Neural cell (in vitro differentiated cells): Measurements from ENCODE around the gene NADK. TPM values are rescaled to one million over a fixed set of nuclear protein-coding genes. Genes with fewer than 3 reads are reported as not detected.
"Not testable (repeated sequence)": the region's sequence is repeated elsewhere in the genome, so short reads cannot be mapped to it uniquely, and the experiment has no call there.

Source experiments
- H2AFZ ChIP-seq: fragments of 200-600, 300-800 bp; sonication (generic), shearing (Covaris generic); 2 replicates; pipeline ENCODE4 v1.6.0; 2014; ENCODE audit warnings: low read depth, mild to moderate bottlenecking, antibody characterized with exemption, low read length, moderate library complexity
- H3F3A ChIP-seq: fragments of 200-600 bp; shearing (Covaris generic); 2 replicates; pipeline ENCODE4 v1.6.1; 2016; ENCODE audit warnings: mild to moderate bottlenecking, moderate library complexity, mixed read lengths, antibody characterized with exemption, low read length; ENCODE audit not compliant: insufficient read depth, poor library complexity, severe bottlenecking
- H3K27ac ChIP-seq: fragments of 200-600, 300-800 bp; sonication (generic), shearing (Covaris generic); 2 replicates; pipeline ENCODE4 v1.5.1; 2014; ENCODE audit warnings: mild to moderate bottlenecking, low read length, moderate library complexity
- H3K27me3 ChIP-seq: fragments of 300-800, 200-600 bp; sonication (generic), shearing (Covaris generic); 2 replicates; pipeline ENCODE4 v1.6.0; 2014; ENCODE audit warnings: mild to moderate bottlenecking, low read depth, low read length, moderate library complexity; ENCODE audit not compliant: insufficient read depth
- H3K36me3 ChIP-seq: fragments of 300-800, 200-600 bp; sonication (generic), shearing (Covaris generic); 2 replicates; pipeline ENCODE4 v1.5.1; 2014; ENCODE audit warnings: mild to moderate bottlenecking, antibody characterized with exemption, low read length, moderate library complexity; ENCODE audit not compliant: insufficient read depth
- H3K4me2 ChIP-seq: fragments of 300-800, 200-600 bp; sonication (generic), shearing (Covaris generic); 2 replicates; pipeline ENCODE4 v1.6.0; 2014; ENCODE audit warnings: mild to moderate bottlenecking, low read length
- H3K4me3 ChIP-seq: fragments of 300-800, 200-600 bp; sonication (generic), shearing (Covaris generic); 2 replicates; pipeline ENCODE4 v1.5.1; 2014; ENCODE audit warnings: mild to moderate bottlenecking, low read length, moderate library complexity
- H3K79me2 ChIP-seq: fragments of 200-600 bp; shearing (Covaris generic); replicated peaks from 2 replicates; pipeline ENCODE4 v1.6.0; 2014; ENCODE audit warnings: mild to moderate bottlenecking, low read length, moderate library complexity; ENCODE audit not compliant: insufficient read depth
- H3K9ac ChIP-seq: fragments of 300-800, 200-600 bp; sonication (generic), shearing (Covaris generic); 2 replicates; pipeline ENCODE4 v1.6.1; 2016; ENCODE audit warnings: mild to moderate bottlenecking, low read length, mixed read lengths
- H3K9me2 ChIP-seq: fragments of 200-600 bp; shearing (Covaris generic); 2 replicates; pipeline ENCODE4 v1.6.1; 2016; ENCODE audit warnings: mild to moderate bottlenecking, low read length, mixed read lengths; ENCODE audit not compliant: insufficient read depth
- H3K9me3 ChIP-seq: fragments of 200-600, 300-800 bp; sonication (generic), shearing (Covaris generic); 2 replicates; pipeline ENCODE4 v1.6.1; 2016; ENCODE audit warnings: mild to moderate bottlenecking, mixed run types, low read length, moderate library complexity, mixed read lengths
- H4K20me1 ChIP-seq: fragments of 200-600 bp; shearing (Covaris generic); 2 replicates; pipeline ENCODE4 v1.6.1; 2016; ENCODE audit warnings: mild to moderate bottlenecking, mixed run types; ENCODE audit not compliant: insufficient read depth
- CTCF ChIP-seq: fragments of 450-650 bp; IDR thresholded peaks from 2 replicates; pipeline ENCODE4 v1.5.1; 2014; ENCODE audit warnings: antibody characterized with exemption, mild to moderate bottlenecking, moderate library complexity; ENCODE audit not compliant: poor library complexity, severe bottlenecking
- EP300 ChIP-seq: fragments of 450-650 bp; conservative IDR thresholded peaks from 2 replicates; pipeline ENCODE4 v1.6.1; 2014; ENCODE audit warnings: antibody characterized with exemption, mild to moderate bottlenecking, moderate library complexity; ENCODE audit not compliant: poor library complexity, severe bottlenecking
- MXI1 ChIP-seq: fragments of 450-650 bp; conservative IDR thresholded peaks from 2 replicates; pipeline ENCODE4 v1.6.1; 2014; ENCODE audit warnings: antibody characterized with exemption, mild to moderate bottlenecking; ENCODE audit not compliant: poor library complexity, severe bottlenecking
- RAD21 ChIP-seq: fragments of 450-650 bp; conservative IDR thresholded peaks from 2 replicates; pipeline ENCODE4 v1.6.1; 2014; ENCODE audit warnings: antibody characterized with exemption, mild to moderate bottlenecking, moderate library complexity
- SMC3 ChIP-seq: fragments of 450-650 bp; conservative IDR thresholded peaks from 2 replicates; pipeline ENCODE4 v1.6.1; 2014; ENCODE audit warnings: antibody characterized with exemption, mild to moderate bottlenecking, moderate library complexity; ENCODE audit not compliant: poor library complexity
- polyA plus RNA-seq: library from polyadenylated mRNA; depleted of rRNA; stranded (reverse); fragments of >200 nt; gene quantifications from 2 replicates; pipeline ENCODE4 v1.2.3, GENCODE V29; 2014

Gene NADK
- polyA plus RNA-seq, 1 donor from 2014 or later = 38.5 TPM

- not testable (repeated sequence) for H3K4me2 ChIP-seq
- Histone ChIP-seq H3K27ac (peak overlapping the region; percentile 91), H3K4me3 (peak overlapping the region; percentile 62)
These were observed 32.4 kb downstream of the NADK start for GRCh38 chr1:1745651-1746565.

GRCh38 chr1:1742529-1742928 is 35.7 kb downstream of the NADK start:
- H3K27ac ChIP-seq, H3F3A ChIP-seq, H3K9ac ChIP-seq, H3K36me3 ChIP-seq, H3K9me3 ChIP-seq, H3K27me3 ChIP-seq, H2AFZ ChIP-seq, H3K79me2 ChIP-seq, H3K4me2 ChIP-seq, H4K20me1 ChIP-seq, H3K4me3 ChIP-seq, H3K9me2 ChIP-seq: not testable (repeated sequence)

More at GRCh38 chr1:1745651-1746565, 32.4 kb downstream of the NADK start:
- H2AFZ ChIP-seq, H3K79me2 ChIP-seq, H4K20me1 ChIP-seq, H3K9me3 ChIP-seq, H3K27me3 ChIP-seq, H3K36me3 ChIP-seq, H3F3A ChIP-seq, H3K9me2 ChIP-seq: not testable (repeated sequence)
- H3K9ac ChIP-seq = peak overlapping the region; percentile 77
- peak; percentile 78 for TF ChIP-seq EP300
- TF ChIP-seq MXI1 = peak; percentile 60
- TF ChIP-seq RAD21 = peak; percentile 31
- peak; percentile 49 for TF ChIP-seq SMC3
- peak; percentile 72 for TF ChIP-seq CTCF

- not testable (repeated sequence) for H3F3A ChIP-seq, H4K20me1 ChIP-seq, H3K9me3 ChIP-seq, H3K9me2 ChIP-seq, H3K36me3 ChIP-seq, H2AFZ ChIP-seq, H3K4me2 ChIP-seq, H3K4me3 ChIP-seq, H3K9ac ChIP-seq, H3K27me3 ChIP-seq, H3K27ac ChIP-seq, H3K79me2 ChIP-seq
These were observed 37.3 kb downstream of the NADK start for GRCh38 chr1:1741013-1741412.

GRCh38 chr1:1738799-1739337 is 39.4 kb downstream of the NADK start:
- H4K20me1 ChIP-seq, H3K27me3 ChIP-seq, H3K4me3 ChIP-seq, H3K79me2 ChIP-seq, H3K9me2 ChIP-seq, H2AFZ ChIP-seq, H3K9ac ChIP-seq, H3K36me3 ChIP-seq, H3K9me3 ChIP-seq, H3K4me2 ChIP-seq, H3K27ac ChIP-seq, H3F3A ChIP-seq: not testable (repeated sequence)

GRCh38 chr1:1737675-1738590 is 40.3 kb downstream of the NADK start:
- H3K4me3 ChIP-seq, H3K27ac ChIP-seq, H3F3A ChIP-seq, H3K9ac ChIP-seq, H3K79me2 ChIP-seq, H3K36me3 ChIP-seq, H2AFZ ChIP-seq, H3K4me2 ChIP-seq, H3K9me3 ChIP-seq, H3K27me3 ChIP-seq, H3K9me2 ChIP-seq, H4K20me1 ChIP-seq: not testable (repeated sequence)
